Mesodermal cell (in vitro differentiated cells): ENCODE measurements around the gene FUOM.

Experiments used
- H3K27ac ChIP-seq: 2 replicates; pipeline ENCODE4 v1.7.0; 2013; ENCODE audit warnings: mild to moderate bottlenecking, low read depth, low read length, moderate library complexity; ENCODE audit not compliant: severe bottlenecking
- H3K36me3 ChIP-seq: 2 replicates; pipeline ENCODE4 v1.7.1; 2013; ENCODE audit warnings: mild to moderate bottlenecking, low read length, moderate library complexity; ENCODE audit not compliant: control insufficient read depth, insufficient read depth
- H3K4me1 ChIP-seq: one replicate; pipeline ENCODE4 v1.7.1; 2013; ENCODE audit warnings: mild to moderate bottlenecking, low read length; ENCODE audit not compliant: insufficient read depth, control insufficient read depth, poor library complexity, severe bottlenecking
- H3K4me3 ChIP-seq: 2 replicates; pipeline ENCODE4 v1.7.0; 2013; ENCODE audit warnings: low read length, control low read depth, mild to moderate bottlenecking; ENCODE audit not compliant: insufficient read depth, poor library complexity, severe bottlenecking; ENCODE audit errors: extremely low read depth
- H3K9me3 ChIP-seq: 2 replicates; pipeline ENCODE4 v1.7.1; 2013; ENCODE audit warnings: mild to moderate bottlenecking, low read length, moderate library complexity; ENCODE audit not compliant: control insufficient read depth
- WGBS, 2 experiments: methylation state at CpG; one replicate each; pipeline ENCODE4 v1.1.5; 2013; ENCODE audit warnings: missing lambda C conversion rate in 2 of 2; ENCODE audit not compliant: insufficient coverage in 2 of 2; 5-methylcytosine and 5-hydroxymethylcytosine counted together

FUOM gene

GRCh38 chr10:133355266-133355665 is 2.6 kb downstream of the FUOM start:
- 92 to 100% methylated on average over 4 of the region's 6 CpGs for WGBS, 2 experiments

GRCh38 chr10:133354672-133355240 is 3.1 kb downstream of the FUOM start:
- Histone ChIP-seq H3K36me3 (peaks cover 18% of the 10 kb centered on the region), H3K4me3 (no peak overlapping the region), H3K9me3 (no peaks in the 10 kb centered on the region), H3K27ac (no peak overlapping the region), H3K4me1 (peaks cover 5% of the 10 kb centered on the region)
- WGBS, 2 experiments, result 95 to 97% methylated on average over 14 of the region's 14 CpGs

More at GRCh38 chr10:133355266-133355665, 2.6 kb downstream of the FUOM start:
- Histone ChIP-seq H3K27ac (no peak overlapping the region), H3K4me1 (peaks cover 5% of the 10 kb centered on the region), H3K9me3 (no peaks in the 10 kb centered on the region), H3K36me3 (peaks cover 18% of the 10 kb centered on the region), H3K4me3 (no peak overlapping the region)

DNA sequence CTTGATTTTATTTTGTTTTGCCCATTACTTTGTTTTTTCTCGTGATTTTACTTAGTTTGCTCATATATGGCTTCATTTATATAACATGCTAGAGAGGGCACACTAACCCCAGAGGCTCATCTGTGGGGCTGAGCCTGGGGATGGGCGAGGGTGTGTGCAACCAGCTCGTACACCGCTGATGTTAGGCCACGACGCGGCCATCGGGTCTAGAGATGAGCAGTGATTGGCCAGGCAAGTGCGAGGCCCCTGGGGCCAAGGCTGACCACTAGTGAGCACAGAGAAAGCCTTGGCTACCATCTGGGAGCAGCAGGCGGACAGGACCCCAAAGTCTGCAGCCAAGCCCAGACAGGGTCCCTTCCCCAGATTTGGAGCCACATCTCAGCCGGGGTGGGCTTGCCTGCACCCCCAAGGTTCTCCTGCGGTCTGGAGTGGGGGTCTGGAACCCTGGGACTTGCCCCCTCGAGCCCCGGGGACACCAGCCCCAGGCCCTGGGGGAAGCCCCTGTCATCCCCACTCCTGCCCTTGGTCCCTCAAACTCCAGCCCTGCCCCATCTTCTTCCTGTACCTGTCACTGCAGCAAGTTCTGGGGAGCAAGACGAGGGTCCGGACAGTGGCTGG is 3.7 kb downstream of the FUOM start:
- no peaks in the 10 kb centered on the region for H3K9me3 ChIP-seq
- peaks cover 5% of the 10 kb centered on the region for H3K4me1 ChIP-seq
- WGBS, 2 experiments, result 90 to 91% methylated on average over 11 to 15 of the region's 16 CpGs
- no peak overlapping the region for H3K4me3 ChIP-seq
- peaks cover 18% of the 10 kb centered on the region for H3K36me3 ChIP-seq
- H3K27ac ChIP-seq, result no peak overlapping the region

GRCh38 chr10:133353202-133353959 is 4.4 kb downstream of the FUOM start:
- Histone ChIP-seq H3K36me3 (peaks cover 18% of the 10 kb centered on the region), H3K4me1 (peaks cover 5% of the 10 kb centered on the region), H3K4me3 (no peak overlapping the region), H3K27ac (no peak overlapping the region), H3K9me3 (no peaks in the 10 kb centered on the region)
- 81 to 91% methylated on average over 15 to 16 of the region's 16 CpGs for WGBS, 2 experiments

DNA sequence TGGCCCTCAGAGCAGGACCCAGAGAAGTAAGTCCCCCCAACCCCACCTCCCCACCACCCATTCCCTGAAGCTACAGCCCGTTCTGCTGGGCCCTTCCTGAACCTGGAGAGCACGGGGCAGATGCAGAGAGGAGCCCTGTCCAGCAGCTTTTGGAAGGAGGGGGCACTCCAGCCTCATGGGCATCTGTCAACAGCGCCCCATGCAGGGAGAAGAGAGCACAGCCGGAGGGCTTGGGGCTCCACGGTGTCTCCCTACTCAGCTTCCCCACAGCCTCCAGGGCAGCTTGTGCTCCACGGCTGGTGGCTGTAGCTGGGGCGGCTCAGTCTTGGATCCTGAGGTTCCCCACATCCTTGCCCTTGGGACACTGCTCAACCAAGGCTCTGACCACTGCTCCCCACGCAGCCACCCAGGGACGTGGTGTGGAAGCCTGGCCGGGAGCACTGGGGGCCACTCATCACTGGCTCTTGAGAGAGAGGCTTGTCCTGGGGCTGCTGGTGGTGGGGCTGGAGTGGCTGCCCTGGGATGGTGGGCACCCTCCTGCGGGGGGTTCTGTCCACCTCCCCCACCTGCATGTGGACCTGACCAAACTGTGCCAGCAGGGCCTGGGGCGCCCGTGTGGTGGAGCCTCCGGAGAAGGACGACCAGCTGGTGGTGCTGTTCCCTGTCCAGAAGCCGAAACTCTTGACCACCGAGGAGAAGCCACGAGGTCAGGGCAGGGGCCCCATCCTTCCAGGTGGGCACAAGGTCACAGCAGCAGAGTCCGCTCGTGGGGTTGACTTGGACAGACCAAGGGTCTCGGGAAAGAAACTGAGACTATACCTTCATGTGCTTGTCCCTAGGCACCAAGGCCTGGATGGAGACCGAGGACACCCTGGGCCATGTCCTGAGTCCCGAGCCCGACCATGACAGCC is 6.2 kb downstream of the FUOM start:
- peaks cover 5% of the 10 kb centered on the region for H3K4me1 ChIP-seq
- no peaks in the 10 kb centered on the region for H3K9me3 ChIP-seq
- no peak overlapping the region for H3K4me3 ChIP-seq
- WGBS, 2 experiments, result 68 to 69% methylated on average over 21 of the region's 24 CpGs
- H3K36me3 ChIP-seq, result peaks cover 18% of the 10 kb centered on the region
- no peak overlapping the region for H3K27ac ChIP-seq

- H3K9me3 ChIP-seq, result no peaks in the 10 kb centered on the region
- peaks cover 14% of the 10 kb centered on the region for H3K36me3 ChIP-seq
- no peak overlapping the region for H3K27ac ChIP-seq
- peaks cover under 1% of the 10 kb centered on the region for H3K4me1 ChIP-seq
- H3K4me3 ChIP-seq, result no peak overlapping the region
- 64 to 67% methylated on average over 9 of the region's 13 CpGs for WGBS, 2 experiments
These were observed 6.9 kb downstream of the FUOM start for GRCh38 chr10:133350950-133351329.

GRCh38 chr10:133350283-133350949 is 7.4 kb downstream of the FUOM start:
- Histone ChIP-seq H3K4me3 (no peak overlapping the region), H3K4me1 (no peaks in the 10 kb centered on the region), H3K9me3 (no peaks in the 10 kb centered on the region), H3K27ac (no peak overlapping the region), H3K36me3 (peaks cover 9% of the 10 kb centered on the region)
- WGBS, 2 experiments, result 85% methylated on average over 11 to 12 of the region's 12 CpGs

DNA sequence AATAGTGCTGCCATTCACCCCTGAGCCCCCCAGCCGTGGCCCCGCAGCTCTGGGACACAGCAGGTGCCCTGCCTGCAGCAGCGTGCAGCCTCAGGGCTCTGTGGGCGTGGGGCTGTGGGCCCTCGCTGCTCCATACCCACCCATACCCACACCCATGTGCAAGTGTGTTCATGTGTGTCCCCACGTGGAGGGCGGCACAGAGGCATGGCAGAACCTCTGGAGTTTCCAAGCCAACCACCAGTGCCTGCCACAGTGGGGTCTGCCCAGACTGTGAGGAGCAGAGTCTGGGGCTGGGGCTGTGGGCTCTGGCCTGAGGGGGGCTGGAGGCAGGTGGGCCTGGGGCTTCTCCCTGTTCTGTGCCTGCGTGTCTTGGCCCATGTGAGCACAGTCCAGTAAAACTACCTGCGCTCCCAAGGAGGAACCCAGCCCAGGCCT is 8.2 kb downstream of the FUOM start:
- H3K36me3 ChIP-seq, result peaks cover 2% of the 10 kb centered on the region
- WGBS, 2 experiments, result 83 to 86% methylated on average over 3 to 7 of the region's 9 CpGs
- no peaks in the 10 kb centered on the region for H3K9me3 ChIP-seq
- no peak overlapping the region for H3K4me3 ChIP-seq
- H3K4me1 ChIP-seq, result no peaks in the 10 kb centered on the region
- H3K27ac ChIP-seq, result no peak overlapping the region

- WGBS, 2 experiments, result 90 to 93% methylated on average over 5 to 6 of the region's 8 CpGs
- Histone ChIP-seq H3K27ac (no peak overlapping the region), H3K9me3 (no peaks in the 10 kb centered on the region), H3K4me3 (no peak overlapping the region), H3K36me3 (no peaks in the 10 kb centered on the region), H3K4me1 (no peaks in the 10 kb centered on the region)
These were observed 8.7 kb downstream of the FUOM start for GRCh38 chr10:133349160-133349568.
